Measurements from ENCODE around the gene CSRNP3.

The CSRNP3 gene

GRCh38 chr2:165629776-165630175 is 160.3 kb downstream of the CSRNP3 start:
- no peaks in the 10 kb centered on the region; a peak in 1 of 20 replicates for H3K4me1 ChIP-seq
- no peak overlapping the region for H3K4me3 ChIP-seq
- H3K27ac ChIP-seq = no peak overlapping the region
- no peak overlapping the region for H3K4me2 ChIP-seq
- no peaks in the 10 kb centered on the region for H3K36me3 ChIP-seq
- H3K9me3 ChIP-seq (replicated peaks in 1 of 11) = no peaks in the 10 kb centered on the region
- TF ChIP-seq Cebpa-rat (IDR thresholded peaks at IDR 0.05) = no peak
- no peaks in the 10 kb centered on the region for H4K20me1 ChIP-seq
- H3K9ac ChIP-seq = no peak overlapping the region
- no peaks in the 10 kb centered on the region for H3K27me3 ChIP-seq

DNA sequence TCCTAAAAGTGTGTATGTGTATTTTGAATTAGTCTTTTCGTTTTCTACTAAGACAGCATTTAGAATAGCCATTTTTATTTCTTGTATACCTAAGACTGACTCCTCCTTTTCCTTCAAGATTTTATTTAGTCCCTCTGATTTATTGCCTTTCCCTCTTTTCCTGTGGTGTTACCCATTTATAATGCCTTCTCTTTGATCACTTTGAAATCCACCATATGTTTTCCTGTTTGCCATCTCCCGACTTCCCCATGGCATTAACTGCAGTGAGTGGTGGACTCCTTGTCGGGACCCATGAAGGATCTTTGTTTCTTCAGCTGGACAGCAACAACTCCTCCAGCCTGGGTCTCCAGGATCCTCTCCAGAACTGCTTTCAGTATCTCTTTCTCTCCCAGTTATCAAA is 160.7 kb downstream of the CSRNP3 start:
- no peaks in the 10 kb centered on the region; a peak in 1 of 20 replicates for H3K4me1 ChIP-seq
- no peak overlapping the region for H3K4me2 ChIP-seq
- no peaks in the 10 kb centered on the region for H3K9me3 ChIP-seq (replicated peaks in 1 of 11)
- TF ChIP-seq Cebpa-rat (IDR thresholded peaks at IDR 0.05) = no peak
- H3K36me3 ChIP-seq = no peaks in the 10 kb centered on the region
- H3K4me3 ChIP-seq = no peak overlapping the region
- no peaks in the 10 kb centered on the region for H3K27me3 ChIP-seq
- H4K20me1 ChIP-seq = no peaks in the 10 kb centered on the region
- H3K9ac ChIP-seq = no peak overlapping the region
- H3K27ac ChIP-seq = no peak overlapping the region

- Histone ChIP-seq H3K4me1 (no peaks in the 10 kb centered on the region; a peak in 1 of 20 replicates), H3K36me3 (no peaks in the 10 kb centered on the region), H3K4me3 (no peak overlapping the region), H3K27me3 (no peaks in the 10 kb centered on the region), H3K27ac (no peak overlapping the region), H3K9me3 (replicated peaks in 1 of 11) (no peaks in the 10 kb centered on the region), H3K9ac (no peak overlapping the region), H3K4me2 (no peak overlapping the region), H4K20me1 (no peaks in the 10 kb centered on the region)
- no peak for TF ChIP-seq Cebpa-rat (IDR thresholded peaks at IDR 0.05)
These were observed 161.6 kb downstream of the CSRNP3 start for GRCh38 chr2:165631089-165631488.

DNA sequence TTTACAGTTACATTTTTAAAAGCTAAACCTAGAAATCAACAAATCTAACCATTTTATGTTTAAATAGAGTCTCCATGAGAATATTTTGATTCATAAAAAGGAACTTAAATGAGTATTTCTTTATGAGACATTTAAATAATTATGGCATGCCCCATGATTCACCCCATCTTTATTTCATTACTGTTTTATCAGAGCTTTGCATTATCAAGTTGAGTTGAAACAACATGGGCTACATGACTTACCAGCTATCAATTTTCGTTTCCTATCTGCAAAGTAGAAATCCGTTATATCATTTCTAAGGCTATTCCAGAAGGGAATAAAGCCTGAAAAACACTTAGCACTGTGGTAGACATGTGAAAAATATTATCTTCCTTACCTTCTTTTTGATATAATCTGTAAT is 163.1 kb downstream of the CSRNP3 start:
- no peaks in the 10 kb centered on the region for H3K36me3 ChIP-seq
- no peak overlapping the region for H3K4me3 ChIP-seq
- no peaks in the 10 kb centered on the region; a peak in 1 of 20 replicates for H3K4me1 ChIP-seq
- H3K9me3 ChIP-seq (replicated peaks in 1 of 11) = no peaks in the 10 kb centered on the region
- no peak overlapping the region for H3K27ac ChIP-seq
- H3K27me3 ChIP-seq = no peaks in the 10 kb centered on the region
- H3K9ac ChIP-seq = no peak overlapping the region
- no peak for TF ChIP-seq Cebpa-rat (IDR thresholded peaks at IDR 0.05)
- no peaks in the 10 kb centered on the region for H4K20me1 ChIP-seq
- H3K4me2 ChIP-seq = no peak overlapping the region

DNA sequence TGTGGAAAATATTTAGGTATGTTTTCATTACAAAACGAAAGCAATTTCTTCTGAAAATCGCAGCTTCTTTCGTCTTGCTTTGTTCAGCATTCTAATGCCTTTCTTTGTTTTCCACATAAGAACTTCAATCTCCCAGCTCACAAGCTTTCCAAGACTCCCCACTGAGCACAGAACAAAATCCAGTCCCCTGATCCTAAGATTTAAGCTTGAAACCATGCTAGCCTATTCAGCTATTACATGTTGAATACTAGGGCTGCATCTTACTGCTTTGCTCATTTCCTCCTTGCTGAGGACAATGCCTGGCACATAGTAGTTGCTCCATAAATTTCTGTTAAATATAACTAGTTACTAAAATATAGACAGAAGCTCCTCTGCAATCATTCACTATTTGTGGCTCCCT is 163.9 kb downstream of the CSRNP3 start:
- Histone ChIP-seq H3K4me1 (no peaks in the 10 kb centered on the region), H3K4me2 (no peak overlapping the region), H3K27ac (no peak overlapping the region), H3K27me3 (no peaks in the 10 kb centered on the region), H3K36me3 (no peaks in the 10 kb centered on the region), H3K9me3 (replicated peaks in 1 of 11) (no peaks in the 10 kb centered on the region), H3K9ac (no peak overlapping the region), H4K20me1 (no peaks in the 10 kb centered on the region), H3K4me3 (no peak overlapping the region)
- no peak for TF ChIP-seq Cebpa-rat (IDR thresholded peaks at IDR 0.05)

- Histone ChIP-seq H3K9me3 (replicated peaks in 1 of 11) (no peaks in the 10 kb centered on the region), H3K27ac (no peak overlapping the region), H3K36me3 (no peaks in the 10 kb centered on the region), H4K20me1 (no peaks in the 10 kb centered on the region), H3K4me2 (no peak overlapping the region), H3K27me3 (no peaks in the 10 kb centered on the region), H3K4me3 (no peak overlapping the region), H3K9ac (no peak overlapping the region), H3K4me1 (no peaks in the 10 kb centered on the region)
- no peak for TF ChIP-seq Cebpa-rat (IDR thresholded peaks at IDR 0.05)
These were observed 164.8 kb downstream of the CSRNP3 start for GRCh38 chr2:165634282-165634681.

GRCh38 chr2:165634855-165635254 is 165.4 kb downstream of the CSRNP3 start:
- no peak for TF ChIP-seq Cebpa-rat (IDR thresholded peaks at IDR 0.05)
- H3K9ac ChIP-seq = no peak overlapping the region
- no peak overlapping the region for H3K27ac ChIP-seq
- no peaks in the 10 kb centered on the region for H3K4me1 ChIP-seq
- H3K27me3 ChIP-seq = no peaks in the 10 kb centered on the region
- no peaks in the 10 kb centered on the region for H4K20me1 ChIP-seq
- H3K4me2 ChIP-seq = no peak overlapping the region
- H3K9me3 ChIP-seq (replicated peaks in 1 of 11) = no peaks in the 10 kb centered on the region
- H3K4me3 ChIP-seq = no peak overlapping the region
- H3K36me3 ChIP-seq = no peaks in the 10 kb centered on the region

DNA sequence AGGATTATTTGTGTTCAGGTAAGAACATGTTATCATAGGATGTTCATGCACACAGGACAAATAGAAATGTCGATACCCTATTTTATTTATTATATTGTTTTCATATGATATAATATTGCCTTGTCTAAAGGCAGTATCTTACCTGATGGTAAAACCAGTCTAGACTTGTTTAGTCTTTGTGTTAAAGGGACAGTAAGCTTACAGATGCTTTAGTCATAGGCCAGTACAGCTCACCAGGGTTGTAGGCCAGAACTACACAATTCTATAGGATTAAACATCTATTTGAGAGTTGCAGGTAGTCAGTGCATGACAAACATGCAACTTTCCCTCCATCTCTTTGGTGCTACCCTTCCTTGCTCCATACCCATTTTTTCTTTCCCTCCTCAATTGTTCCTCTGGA is 166.0 kb downstream of the CSRNP3 start:
- H3K4me3 ChIP-seq = no peak overlapping the region
- no peak overlapping the region for H3K9ac ChIP-seq
- H4K20me1 ChIP-seq = no peaks in the 10 kb centered on the region
- TF ChIP-seq Cebpa-rat (IDR thresholded peaks at IDR 0.05) = no peak
- no peaks in the 10 kb centered on the region for H3K9me3 ChIP-seq (replicated peaks in 1 of 11)
- H3K27me3 ChIP-seq = no peaks in the 10 kb centered on the region
- H3K4me2 ChIP-seq = no peak overlapping the region
- no peak overlapping the region for H3K27ac ChIP-seq
- no peaks in the 10 kb centered on the region for H3K36me3 ChIP-seq
- no peaks in the 10 kb centered on the region for H3K4me1 ChIP-seq

DNA sequence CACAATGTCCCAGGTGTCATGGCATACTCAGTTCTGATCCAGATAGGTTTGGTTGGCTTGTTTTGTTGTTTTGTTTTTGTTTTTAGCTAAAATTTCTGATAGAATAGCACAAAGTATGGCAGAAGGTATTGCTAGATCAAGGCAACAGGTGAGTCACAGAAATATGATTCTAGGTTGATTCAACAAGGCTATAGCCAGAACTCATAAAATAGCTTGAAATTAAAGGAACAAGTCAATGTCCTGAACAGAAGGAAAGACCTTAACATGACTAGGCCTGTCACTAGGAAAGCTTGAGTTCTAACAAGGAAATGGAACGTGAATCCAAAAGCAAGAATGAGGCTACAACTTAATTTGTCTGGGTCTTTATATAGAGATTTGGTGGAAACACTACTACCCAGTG is 167.5 kb downstream of the CSRNP3 start:
- no peaks in the 10 kb centered on the region for H3K4me1 ChIP-seq
- no peak overlapping the region for H3K4me2 ChIP-seq
- H3K9ac ChIP-seq = no peak overlapping the region
- no peak overlapping the region for H3K27ac ChIP-seq
- H3K9me3 ChIP-seq (replicated peaks in 1 of 11) = no peaks in the 10 kb centered on the region
- no peaks in the 10 kb centered on the region for H3K27me3 ChIP-seq
- H4K20me1 ChIP-seq = no peaks in the 10 kb centered on the region
- no peaks in the 10 kb centered on the region for H3K36me3 ChIP-seq
- no peak overlapping the region for H3K4me3 ChIP-seq
- no peak for TF ChIP-seq Cebpa-rat (IDR thresholded peaks at IDR 0.05)

DNA sequence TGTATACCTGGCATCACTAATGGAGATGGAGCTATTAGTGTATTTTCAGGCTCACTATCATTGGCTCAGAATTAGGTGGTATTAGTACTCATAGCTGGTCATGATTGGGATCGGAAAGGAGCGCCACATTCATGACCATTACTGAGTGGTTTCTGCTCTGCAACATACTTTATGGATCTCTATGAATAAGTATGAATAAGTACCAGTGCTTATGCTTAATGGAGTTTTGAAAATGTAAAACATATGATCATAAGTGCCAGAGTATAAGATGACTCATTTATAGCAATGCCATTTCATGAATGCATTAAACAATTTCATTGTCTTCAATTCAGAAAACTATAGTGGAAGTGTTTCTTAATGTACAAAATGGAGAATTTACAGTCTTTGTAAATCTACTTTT is 167.9 kb downstream of the CSRNP3 start:
- no peaks in the 10 kb centered on the region for H3K4me1 ChIP-seq
- H3K9me3 ChIP-seq (replicated peaks in 1 of 11) = no peaks in the 10 kb centered on the region
- TF ChIP-seq Cebpa-rat (IDR thresholded peaks at IDR 0.05) = no peak
- no peaks in the 10 kb centered on the region for H4K20me1 ChIP-seq
- H3K27ac ChIP-seq = no peak overlapping the region
- H3K9ac ChIP-seq = no peak overlapping the region
- H3K27me3 ChIP-seq = no peaks in the 10 kb centered on the region
- H3K4me2 ChIP-seq = no peak overlapping the region
- no peaks in the 10 kb centered on the region for H3K36me3 ChIP-seq
- no peak overlapping the region for H3K4me3 ChIP-seq

GRCh38 chr2:165639504-165639903 is 170.0 kb downstream of the CSRNP3 start:
- no peaks in the 10 kb centered on the region for H3K27me3 ChIP-seq
- no peaks in the 10 kb centered on the region for H3K9me3 ChIP-seq (replicated peaks in 1 of 11)
- no peak overlapping the region for H3K27ac ChIP-seq
- no peak overlapping the region for H3K4me2 ChIP-seq
- TF ChIP-seq Cebpa-rat (IDR thresholded peaks at IDR 0.05) = no peak
- H3K4me3 ChIP-seq = no peak overlapping the region
- H3K36me3 ChIP-seq = no peaks in the 10 kb centered on the region
- no peaks in the 10 kb centered on the region for H4K20me1 ChIP-seq
- no peaks in the 10 kb centered on the region for H3K4me1 ChIP-seq
- no peak overlapping the region for H3K9ac ChIP-seq
